SK-N-SH treated with all-trans-retinoic acid at 6 μM for 48 hours (cell line): Measurements from ENCODE around the gene SRRM3.

Source experiments
- ARNTL ChIP-seq: fragments of 450-650 bp; formaldehyde crosslinking; IDR thresholded peaks from 2 replicates; pipeline ENCODE4 v1.5.0; 2020; ENCODE audit warnings: low read depth, mild to moderate bottlenecking, moderate library complexity, borderline replicate concordance
- BACH2 ChIP-seq: fragments of 250-450 bp; sonication (Bioruptor Pico); IDR thresholded peaks from 2 replicates; pipeline ENCODE4 v1.9.0; 2021; ENCODE audit warnings: mild to moderate bottlenecking, borderline replicate concordance
- CREB5 ChIP-seq: fragments of 250-450 bp; sonication (Bioruptor Pico); IDR thresholded peaks from 2 replicates; pipeline ENCODE4 v1.5.1; 2020; ENCODE audit warnings: low read depth, mild to moderate bottlenecking, moderate library complexity
- CSRNP3 ChIP-seq: fragments of 250-450 bp; sonication (Bioruptor Pico); IDR thresholded peaks from 2 replicates; pipeline ENCODE4 v1.5.1; 2021; ENCODE audit warnings: mild to moderate bottlenecking, moderate library complexity
- ESRRG ChIP-seq: fragments of 250-450 bp; sonication (Bioruptor Pico); IDR thresholded peaks from 2 replicates; pipeline ENCODE4 v1.6.1; 2021; ENCODE audit warnings: mild to moderate bottlenecking
- PATZ1 ChIP-seq: fragments of 250-450 bp; sonication (Bioruptor Pico); IDR thresholded peaks from 2 replicates; pipeline ENCODE4 v1.8.0; 2020; ENCODE audit warnings: mild to moderate bottlenecking, moderate library complexity, borderline replicate concordance
- PPARA ChIP-seq: fragments of 250-450 bp; sonication (Bioruptor Pico); IDR thresholded peaks from 2 replicates; pipeline ENCODE4 v1.5.0; 2020; ENCODE audit warnings: mild to moderate bottlenecking, borderline replicate concordance
- RARB ChIP-seq: fragments of 250-450 bp; sonication (Bioruptor Pico); IDR thresholded peaks from 2 replicates; pipeline ENCODE4 v1.8.0; 2021; ENCODE audit warnings: mild to moderate bottlenecking, moderate library complexity
- TCF4 ChIP-seq: fragments of 250-450 bp; sonication (Bioruptor Pico); IDR thresholded peaks from 2 replicates; pipeline ENCODE4 v1.8.0; 2021; ENCODE audit warnings: mild to moderate bottlenecking, moderate library complexity, borderline replicate concordance
- TSHZ2 ChIP-seq: fragments of 250-450 bp; sonication (Bioruptor Pico); IDR thresholded peaks from 2 replicates; pipeline ENCODE4 v1.5.0; 2020; ENCODE audit warnings: mild to moderate bottlenecking, moderate library complexity
- ZFP3 ChIP-seq: fragments of 250-450 bp; sonication (Bioruptor Pico); IDR thresholded peaks from 2 replicates; pipeline ENCODE4 v1.5.0; 2020; ENCODE audit warnings: mild to moderate bottlenecking, moderate library complexity

- TF ChIP-seq PPARA (CRISPR knock-in tag) (no peak), PATZ1 (CRISPR knock-in tag) (no peak), TCF4 (CRISPR knock-in tag) (no peak), ESRRG (CRISPR knock-in tag) (no peak), ARNTL (CRISPR knock-in tag) (no peak), CSRNP3 (no peak), ZFP3 (CRISPR knock-in tag) (no peak), CREB5 (CRISPR knock-in tag) (no peak), RARB (CRISPR knock-in tag) (no peak), BACH2 (CRISPR knock-in tag) (no peak), TSHZ2 (CRISPR knock-in tag) (no peak)
Measured at GRCh38 chr7:76151932-76152331, 49.8 kb upstream of the SRRM3 start.
